Measurements from ENCODE around the gene LRRC1. TPM values are rescaled to one million over a fixed set of nuclear protein-coding genes. Genes with fewer than 3 reads are reported as not detected.
A peak's percentile ranks its signal among the peaks of the same experiment; 100 is the strongest.

LRRC1 gene
- polyA plus RNA-seq, 1 donor (not counting 4 experiments of a cell fraction or from before 2014, with no cell fraction given): 19.7 TPM

GRCh38 chr6:53815381-53816119, 20.7 kb downstream of the LRRC1 start:
- Histone ChIP-seq H2AFZ (ENCODE audit: control insufficient read depth, low read length) (no peak overlapping the region), H3K4me2 (ENCODE audit: control insufficient read depth, extremely low read depth, insufficient read depth, low read depth, low read length) (peak overlapping the region; percentile 51), H3K4me1 (ENCODE audit: control insufficient read depth, extremely low read depth, insufficient read depth, low read length) (peaks cover 36% of the 10 kb centered on the region), H3K9ac (ENCODE audit: control insufficient read depth, extremely low read depth, insufficient read depth, low read length) (no peak overlapping the region), H3K9me3 (ENCODE audit: control insufficient read depth, low read depth, low read length) (no peaks in the 10 kb centered on the region), H3K4me3 (ENCODE audit: control insufficient read depth in 2 of 3, extremely low read depth in 1 of 3, insufficient read depth in 2 of 3, low read depth in 1 of 3, low read length in 3 of 3) (no peak overlapping the region), H3K9me1 (ENCODE audit: control insufficient read depth, extremely low read depth, insufficient read depth, low read length) (no peaks in the 10 kb centered on the region), H3K36me3 (ENCODE audit: control insufficient read depth in 2 of 2, extremely low read depth in 1 of 2, insufficient read depth in 2 of 2, low read length in 2 of 2) (no peaks in the 10 kb centered on the region), H3K79me2 (ENCODE audit: control insufficient read depth, insufficient read depth, low read length) (peaks cover 72% of the 10 kb centered on the region), H3K27me3 (ENCODE audit: control insufficient read depth, extremely low read depth, insufficient read depth, low read length) (no peaks in the 10 kb centered on the region), H4K20me1 (ENCODE audit: control insufficient read depth, extremely low read depth, insufficient read depth, low read length) (no peaks in the 10 kb centered on the region), H3K27ac (ENCODE audit: control insufficient read depth, insufficient read depth, low read length) (no peak overlapping the region)
- FAIRE-seq (no peak), DNase-seq (ENCODE audit: low read depth, low spot score) (no peak)
- no peak for TF ChIP-seq CTCF (optimal IDR thresholded peaks at IDR 0.05 in 1 of 3, IDR thresholded peaks at IDR 0.05 in 1 of 3, conservative IDR thresholded peaks at IDR 0.05 in 1 of 3; ENCODE audit: extremely low read depth in 1 of 3, insufficient read depth in 2 of 3, low read length in 3 of 3)
- TF ChIP-seq EZH2 (IDR thresholded peaks at IDR 0.05; ENCODE audit: low read length): no peak
- dilution Hi-C loops (cut with MboI; ENCODE audit: extremely low pct_ligation_motif_present, low sequenced_read_pairs): no loop called here

GRCh38 chr6:53818858-53819609, 24.2 kb downstream of the LRRC1 start:
- Histone ChIP-seq H4K20me1 (ENCODE audit: control insufficient read depth, extremely low read depth, insufficient read depth, low read length) (no peaks in the 10 kb centered on the region), H3K9me1 (ENCODE audit: control insufficient read depth, extremely low read depth, insufficient read depth, low read length) (no peaks in the 10 kb centered on the region), H3K9ac (ENCODE audit: control insufficient read depth, extremely low read depth, insufficient read depth, low read length) (no peak overlapping the region), H3K4me2 (ENCODE audit: control insufficient read depth, extremely low read depth, insufficient read depth, low read depth, low read length) (peak overlapping the region; percentile 24), H2AFZ (ENCODE audit: control insufficient read depth, low read length) (no peak overlapping the region), H3K4me3 (ENCODE audit: control insufficient read depth in 2 of 3, extremely low read depth in 1 of 3, insufficient read depth in 2 of 3, low read depth in 1 of 3, low read length in 3 of 3) (no peak overlapping the region), H3K79me2 (ENCODE audit: control insufficient read depth, insufficient read depth, low read length) (peaks cover 77% of the 10 kb centered on the region), H3K27me3 (ENCODE audit: control insufficient read depth, extremely low read depth, insufficient read depth, low read length) (no peaks in the 10 kb centered on the region), H3K27ac (ENCODE audit: control insufficient read depth, insufficient read depth, low read length) (no peak overlapping the region), H3K4me1 (ENCODE audit: control insufficient read depth, extremely low read depth, insufficient read depth, low read length) (peaks cover 19% of the 10 kb centered on the region), H3K9me3 (ENCODE audit: control insufficient read depth, low read depth, low read length) (no peaks in the 10 kb centered on the region), H3K36me3 (ENCODE audit: control insufficient read depth in 2 of 2, extremely low read depth in 1 of 2, insufficient read depth in 2 of 2, low read length in 2 of 2) (no peaks in the 10 kb centered on the region)
- FAIRE-seq: peak; percentile 72
- no peak for TF ChIP-seq EZH2 (IDR thresholded peaks at IDR 0.05; ENCODE audit: low read length)
- no peak for TF ChIP-seq CTCF (optimal IDR thresholded peaks at IDR 0.05 in 1 of 3, IDR thresholded peaks at IDR 0.05 in 1 of 3, conservative IDR thresholded peaks at IDR 0.05 in 1 of 3; ENCODE audit: extremely low read depth in 1 of 3, insufficient read depth in 2 of 3, low read length in 3 of 3)
- DNase-seq (ENCODE audit: low read depth, low spot score): no peak
- dilution Hi-C loops (cut with MboI; ENCODE audit: extremely low pct_ligation_motif_present, low sequenced_read_pairs): no loop called here

Data from keratinocyte (primary cell).